Limb (tissue), 2 donors: Measurements from ENCODE around the gene KRTAP3-1.

ENCODE experiments used
- DNase-seq, 2 donors: peaks; one replicate each; pipeline ENCODE4 v3.0.0-alpha.2; 2016; ENCODE audit errors: extremely low spot score in 2 of 2

Gene KRTAP3-1

GRCh38 chr17:40980117-40980516 is 28.8 kb downstream of the KRTAP3-1 start:
- no peak for DNase-seq

DNA sequence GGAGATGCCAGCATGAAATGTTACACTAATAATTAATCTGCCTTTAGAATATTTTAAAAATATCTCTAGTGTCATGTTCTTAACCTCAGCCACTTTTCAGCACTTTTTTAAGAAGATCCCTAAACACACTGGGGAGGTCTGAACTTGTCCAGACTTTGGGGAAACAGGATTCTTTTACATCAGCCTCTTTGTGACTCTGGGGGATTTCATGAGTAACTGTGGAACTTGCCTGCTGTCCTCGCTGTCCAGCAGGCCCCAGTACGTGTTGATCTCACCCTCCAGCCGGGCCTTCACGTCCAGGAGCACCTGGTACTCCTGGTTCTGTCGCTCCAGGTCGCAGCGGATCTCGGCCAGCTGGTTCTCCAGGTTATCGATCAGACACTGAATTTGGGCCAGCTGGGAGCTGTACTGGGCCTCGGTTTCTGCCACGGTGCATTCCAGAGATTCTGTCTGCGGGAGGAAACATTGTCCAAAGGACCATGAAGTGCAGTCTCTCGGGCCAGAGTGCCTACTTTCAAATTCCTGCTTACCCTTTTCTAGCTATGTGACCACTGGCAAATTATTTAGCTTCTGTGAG is 30.3 kb downstream of the KRTAP3-1 start:
- DNase-seq, result no peak

GRCh38 chr17:40975516-40975915 is 33.4 kb downstream of the KRTAP3-1 start:
- no peak for DNase-seq

DNA sequence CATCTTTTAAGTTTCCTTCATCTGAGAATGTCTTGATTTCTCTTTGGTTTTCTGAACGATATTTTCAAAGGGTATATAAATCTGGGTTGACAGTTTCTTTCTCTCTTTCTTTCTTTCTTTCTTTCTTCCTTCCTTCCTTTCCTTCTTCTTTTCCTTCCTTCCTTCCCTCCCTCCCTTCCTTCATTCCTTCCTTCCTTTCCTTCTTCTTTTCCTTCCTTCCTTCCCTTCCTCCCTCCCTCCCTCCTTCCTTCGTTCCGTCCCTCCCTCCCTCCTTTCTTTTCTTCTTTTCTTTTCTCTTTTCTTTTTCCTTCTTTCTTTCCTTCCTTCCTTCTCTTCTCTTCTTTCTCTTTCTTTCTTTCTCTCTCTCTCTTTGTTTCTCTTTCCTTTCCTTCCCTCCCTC is 34.6 kb downstream of the KRTAP3-1 start:
- DNase-seq, result no peak

- DNase-seq, result no peak
These were observed 41.3 kb downstream of the KRTAP3-1 start for GRCh38 chr17:40967582-40967981.

DNA sequence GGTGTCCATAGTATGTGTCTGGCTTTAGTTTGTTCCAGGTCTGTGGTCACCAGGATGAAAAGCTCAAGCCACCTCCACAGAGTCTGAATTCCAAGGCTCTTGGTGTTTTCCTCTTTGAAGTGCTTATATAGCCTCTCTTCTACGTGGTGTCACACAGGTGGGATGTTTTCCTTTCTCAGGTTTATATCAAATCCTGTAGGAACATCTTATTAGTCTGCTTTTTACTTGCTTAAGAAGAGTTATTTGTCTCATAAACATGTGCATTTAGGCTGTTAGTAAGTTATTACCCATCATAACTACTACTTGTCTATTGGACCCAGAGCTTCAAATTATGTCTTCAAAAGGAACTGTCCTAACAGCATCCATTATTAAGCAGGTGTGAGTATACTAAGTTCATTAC is 42.1 kb downstream of the KRTAP3-1 start, which contains the start of gene KRT39:
KRT39 (minus strand) TSS at position 101 of the 400 bp plus-strand sequence; CDS start at position 9, 92 bp downstream.
- no peak for DNase-seq

DNA sequence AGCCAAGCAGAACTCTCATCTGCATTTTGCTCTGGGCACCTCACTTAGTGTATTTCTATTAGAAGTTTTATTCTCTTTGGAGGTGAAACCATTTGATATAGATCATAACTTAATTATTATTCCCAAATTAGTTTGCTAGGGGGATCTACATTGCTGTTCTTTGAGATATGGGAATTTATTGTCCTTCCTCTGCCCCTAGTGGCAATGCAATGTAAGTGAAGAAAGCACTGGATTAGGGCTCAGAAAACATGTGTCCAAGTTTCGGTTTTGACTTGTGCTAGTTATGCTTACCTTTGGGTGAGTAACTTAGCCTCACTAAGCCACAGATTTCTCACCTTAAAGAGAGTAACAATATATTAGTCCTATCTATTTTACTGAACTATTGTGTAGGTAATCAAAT is 45.1 kb downstream of the KRTAP3-1 start:
- DNase-seq, result no peak

DNA sequence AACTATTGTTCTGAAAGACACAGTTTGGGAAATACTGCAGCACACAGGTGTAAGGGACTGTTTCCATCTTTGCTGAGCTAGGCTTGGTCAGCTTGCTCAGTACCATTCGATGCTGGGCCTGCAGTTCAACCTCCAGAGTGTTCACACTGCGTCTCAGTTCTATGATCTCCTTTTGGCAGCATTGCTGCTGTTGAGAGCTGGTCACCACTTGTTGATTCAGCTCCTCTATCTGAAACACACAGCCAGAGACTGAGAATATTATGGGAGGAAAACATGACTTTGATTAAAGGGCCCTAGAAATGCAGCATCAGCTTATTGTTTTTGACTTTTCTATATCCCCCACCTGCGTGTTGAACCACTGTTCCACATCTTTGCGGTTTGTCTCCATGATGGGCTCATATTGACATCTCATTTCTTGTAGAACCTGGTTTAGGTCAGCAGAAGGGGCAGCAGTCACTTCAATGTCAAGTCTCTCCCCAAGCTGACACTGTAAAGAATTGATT is 46.8 kb downstream of the KRTAP3-1 start:
- DNase-seq, result no peak

DNA sequence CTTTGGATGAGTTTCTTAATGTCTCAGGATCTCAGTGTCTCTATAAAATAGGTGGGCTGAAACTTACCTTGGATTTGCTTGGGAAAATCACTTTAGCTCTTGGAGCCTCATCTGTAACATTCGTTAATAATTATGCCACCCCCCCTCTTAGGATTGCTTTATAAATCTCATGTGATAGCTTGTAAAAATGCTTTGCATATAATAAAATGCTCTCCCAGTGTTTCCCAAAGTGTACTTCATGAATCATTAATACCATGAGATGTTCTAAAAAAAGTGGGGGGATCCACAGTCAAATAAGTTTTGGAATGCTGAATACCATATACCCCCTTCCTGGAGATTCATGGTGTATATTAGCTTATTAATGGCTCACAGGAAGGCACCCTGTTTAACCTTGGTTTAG is 47.3 kb downstream of the KRTAP3-1 start:
- no peak for DNase-seq

DNA sequence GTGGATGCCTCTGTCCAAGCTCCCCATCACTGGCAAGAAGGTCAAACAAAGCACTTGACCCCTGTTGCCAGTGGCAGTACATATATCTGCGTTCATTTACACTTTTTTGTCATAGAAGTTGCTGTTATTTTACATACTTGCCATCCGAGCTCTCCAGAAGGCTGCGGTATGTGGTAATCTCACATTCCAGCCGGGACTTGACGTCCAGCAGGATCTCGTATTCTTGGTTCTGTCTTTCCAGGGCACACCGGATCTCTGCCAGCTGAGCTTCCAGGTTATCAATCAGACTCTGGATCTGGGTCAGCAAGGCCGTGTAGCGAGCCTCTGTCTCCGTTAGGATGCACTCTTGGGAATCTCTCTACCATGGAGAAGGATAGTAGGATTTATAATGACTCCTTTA is 48.8 kb downstream of the KRTAP3-1 start:
- DNase-seq, result no peak
